ENCODE results near the gene RING1. TPM values are rescaled to one million over a fixed set of nuclear protein-coding genes. Genes with fewer than 3 reads are reported as not detected.

RING1 gene
- total and polyA plus RNA-seq, 2 experiments from 2014 or later: 6.4 to 16.0 TPM

GRCh38 chr6:33254591-33254990, 46.3 kb downstream of the RING1 start:
- Histone ChIP-seq H2AFZ (no peak overlapping the region), H3K4me3 (no peak overlapping the region), H3K79me2 (replicated peaks; ENCODE audit: insufficient read depth) (no peaks in the 10 kb centered on the region), H3K4me2 (no peak overlapping the region), H3K9me2 (ENCODE audit: insufficient read depth) (no peaks in the 10 kb centered on the region), H3K27ac (ENCODE audit: low read depth) (no peak overlapping the region), H3K27me3 (ENCODE audit: insufficient read depth) (no peaks in the 10 kb centered on the region), H3K4me1 (ENCODE audit: insufficient read depth) (peaks cover 8% of the 10 kb centered on the region), H3K36me3 (ENCODE audit: insufficient read depth) (no peaks in the 10 kb centered on the region), H3F3A (replicated peaks; ENCODE audit: low read depth) (peaks cover 8% of the 10 kb centered on the region; the same call in 1 of the 2 replicates), H4K20me1 (replicated peaks; ENCODE audit: insufficient read depth) (no peaks in the 10 kb centered on the region)
- H3K4me3 Mint-ChIP-seq: no peak overlapping the region
- H3K36me3 Mint-ChIP-seq (ENCODE audit: low read depth): peaks cover 42% of the 10 kb centered on the region
- DNase-seq (ENCODE audit: low spot score) (no peak), ATAC-seq (no peak)
- H3K9me3 Mint-ChIP-seq: no peaks in the 10 kb centered on the region; the same call in 2 of the 3 replicates
- peaks cover 4% of the 10 kb centered on the region for H3K27me3 Mint-ChIP-seq (ENCODE audit: insufficient read depth, low read depth, poor library complexity)
- H3K4me1 Mint-ChIP-seq: peaks cover 12% of the 10 kb centered on the region
- TF ChIP-seq ZNF114 (CRISPR knock-in tag; IDR thresholded peaks at IDR 0.05) (no peak), ETS1 (IDR thresholded peaks at IDR 0.05) (no peak), EZH2 (IDR thresholded peaks at IDR 0.05; ENCODE audit: low read depth, unreplicated experiment) (no peak), STAT1 (IDR thresholded peaks at IDR 0.05; ENCODE audit: unreplicated experiment) (no peak), EZH2phosphoT487 (IDR thresholded peaks at IDR 0.05; ENCODE audit: unreplicated experiment) (no peak), NANOG (IDR thresholded peaks at IDR 0.05; ENCODE audit: borderline replicate concordance) (no peak), JUNB (IDR thresholded peaks at IDR 0.05; ENCODE audit: unreplicated experiment) (no peak), REST (IDR thresholded peaks at IDR 0.05; ENCODE audit: unreplicated experiment) (no peak), CTCF (conservative IDR thresholded peaks at IDR 0.05; ENCODE audit: low read depth in 2 of 2) (no peak), POLR2AphosphoS5 (IDR thresholded peaks at IDR 0.05; ENCODE audit: low read depth) (no peak), ZNF331 (CRISPR knock-in tag; IDR thresholded peaks at IDR 0.05; ENCODE audit: low read depth) (no peak), CREB1 (CRISPR knock-in tag; IDR thresholded peaks at IDR 0.05; ENCODE audit: low read depth) (no peak)
- TF ChIP-seq, protein P1, sequence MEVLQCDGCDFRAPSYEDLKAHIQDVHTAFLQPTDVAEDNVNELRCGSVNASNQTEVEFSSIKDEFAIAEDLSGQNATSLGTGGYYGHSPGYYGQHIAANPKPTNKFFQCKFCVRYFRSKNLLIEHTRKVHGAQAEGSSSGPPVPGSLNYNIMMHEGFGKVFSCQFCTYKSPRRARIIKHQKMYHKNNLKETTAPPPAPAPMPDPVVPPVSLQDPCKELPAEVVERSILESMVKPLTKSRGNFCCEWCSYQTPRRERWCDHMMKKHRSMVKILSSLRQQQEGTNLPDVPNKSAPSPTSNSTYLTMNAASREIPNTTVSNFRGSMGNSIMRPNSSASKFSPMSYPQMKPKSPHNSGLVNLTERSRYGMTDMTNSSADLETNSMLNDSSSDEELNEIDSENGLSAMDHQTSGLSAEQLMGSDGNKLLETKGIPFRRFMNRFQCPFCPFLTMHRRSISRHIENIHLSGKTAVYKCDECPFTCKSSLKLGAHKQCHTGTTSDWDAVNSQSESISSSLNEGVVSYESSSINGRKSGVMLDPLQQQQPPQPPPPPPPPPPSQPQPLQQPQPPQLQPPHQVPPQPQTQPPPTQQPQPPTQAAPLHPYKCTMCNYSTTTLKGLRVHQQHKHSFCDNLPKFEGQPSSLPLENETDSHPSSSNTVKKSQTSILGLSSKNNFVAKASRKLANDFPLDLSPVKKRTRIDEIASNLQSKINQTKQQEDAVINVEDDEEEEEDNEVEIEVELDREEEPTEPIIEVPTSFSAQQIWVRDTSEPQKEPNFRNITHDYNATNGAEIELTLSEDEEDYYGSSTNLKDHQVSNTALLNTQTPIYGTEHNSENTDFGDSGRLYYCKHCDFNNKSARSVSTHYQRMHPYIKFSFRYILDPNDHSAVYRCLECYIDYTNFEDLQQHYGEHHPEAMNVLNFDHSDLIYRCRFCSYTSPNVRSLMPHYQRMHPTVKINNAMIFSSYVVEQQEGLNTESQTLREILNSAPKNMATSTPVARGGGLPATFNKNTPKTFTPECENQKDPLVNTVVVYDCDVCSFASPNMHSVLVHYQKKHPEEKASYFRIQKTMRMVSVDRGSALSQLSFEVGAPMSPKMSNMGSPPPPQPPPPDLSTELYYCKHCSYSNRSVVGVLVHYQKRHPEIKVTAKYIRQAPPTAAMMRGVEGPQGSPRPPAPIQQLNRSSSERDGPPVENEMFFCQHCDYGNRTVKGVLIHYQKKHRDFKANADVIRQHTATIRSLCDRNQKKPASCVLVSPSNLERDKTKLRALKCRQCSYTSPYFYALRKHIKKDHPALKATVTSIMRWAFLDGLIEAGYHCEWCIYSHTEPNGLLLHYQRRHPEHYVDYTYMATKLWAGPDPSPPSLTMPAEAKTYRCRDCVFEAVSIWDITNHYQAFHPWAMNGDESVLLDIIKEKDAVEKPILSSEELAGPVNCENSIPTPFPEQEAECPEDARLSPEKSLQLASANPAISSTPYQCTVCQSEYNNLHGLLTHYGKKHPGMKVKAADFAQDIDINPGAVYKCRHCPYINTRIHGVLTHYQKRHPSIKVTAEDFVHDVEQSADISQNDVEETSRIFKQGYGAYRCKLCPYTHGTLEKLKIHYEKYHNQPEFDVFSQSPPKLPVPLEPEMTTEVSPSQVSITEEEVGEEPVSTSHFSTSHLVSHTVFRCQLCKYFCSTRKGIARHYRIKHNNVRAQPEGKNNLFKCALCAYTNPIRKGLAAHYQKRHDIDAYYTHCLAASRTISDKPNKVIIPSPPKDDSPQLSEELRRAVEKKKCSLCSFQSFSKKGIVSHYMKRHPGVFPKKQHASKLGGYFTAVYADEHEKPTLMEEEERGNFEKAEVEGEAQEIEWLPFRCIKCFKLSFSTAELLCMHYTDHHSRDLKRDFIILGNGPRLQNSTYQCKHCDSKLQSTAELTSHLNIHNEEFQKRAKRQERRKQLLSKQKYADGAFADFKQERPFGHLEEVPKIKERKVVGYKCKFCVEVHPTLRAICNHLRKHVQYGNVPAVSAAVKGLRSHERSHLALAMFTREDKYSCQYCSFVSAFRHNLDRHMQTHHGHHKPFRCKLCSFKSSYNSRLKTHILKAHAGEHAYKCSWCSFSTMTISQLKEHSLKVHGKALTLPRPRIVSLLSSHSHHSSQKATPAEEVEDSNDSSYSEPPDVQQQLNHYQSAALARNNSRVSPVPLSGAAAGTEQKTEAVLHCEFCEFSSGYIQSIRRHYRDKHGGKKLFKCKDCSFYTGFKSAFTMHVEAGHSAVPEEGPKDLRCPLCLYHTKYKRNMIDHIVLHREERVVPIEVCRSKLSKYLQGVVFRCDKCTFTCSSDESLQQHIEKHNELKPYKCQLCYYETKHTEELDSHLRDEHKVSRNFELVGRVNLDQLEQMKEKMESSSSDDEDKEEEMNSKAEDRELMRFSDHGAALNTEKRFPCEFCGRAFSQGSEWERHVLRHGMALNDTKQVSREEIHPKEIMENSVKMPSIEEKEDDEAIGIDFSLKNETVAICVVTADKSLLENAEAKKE (CRISPR knock-in tag; IDR thresholded peaks at IDR 0.05): no peak
- no peak overlapping the region for H3K27ac Mint-ChIP-seq

Measured in GM23338 (cell line).